ENCODE measurements around the gene PDGFRB. TPM values are rescaled to one million over a fixed set of nuclear protein-coding genes. Genes with fewer than 3 reads are reported as not detected.

The PDGFRB gene
- total and polyA plus RNA-seq, 2 of the 8 experiments (the other 6 are each of a cell fraction or from before 2014, with no cell fraction given): 4.2 to 13.7 TPM

GRCh38 chr5:150152636-150153462 is 2.8 kb downstream of the PDGFRB start (continued):
- no peak for TF ChIP-seq CHD2 (IDR thresholded peaks at IDR 0.05; ENCODE audit: low read length)
- TF ChIP-seq SAP30 (IDR thresholded peaks at IDR 0.05; ENCODE audit: insufficient read depth, insufficient replicate concordance, low read length): no peak
- TF ChIP-seq BCL11A (IDR thresholded peaks at IDR 0.05; ENCODE audit: low read depth in 2 of 2, low read length in 2 of 2): no peak
- TF ChIP-seq YY1 (IDR thresholded peaks at IDR 0.05; ENCODE audit: low read depth, low read length): no peak
- no peak for TF ChIP-seq BACH1 (IDR thresholded peaks at IDR 0.05; ENCODE audit: low read length)
- no peak for TF ChIP-seq CREB1 (IDR thresholded peaks at IDR 0.05)
- TF ChIP-seq TBP (IDR thresholded peaks at IDR 0.05; ENCODE audit: low read depth, low read length): no peak

Data from H1 (cell line).